Lung (tissue), 12 donors: ENCODE measurements around the gene ZNF414. TPM values are rescaled to one million over a fixed set of nuclear protein-coding genes. Genes with fewer than 3 reads are reported as not detected.

Source experiments
- ATAC-seq: fragments of 200-7000 bp; cut with Tn5 transposase; one replicate; pipeline ENCODE4 v1.9.1; 2020; ENCODE audit warnings: moderate number of reproducible peaks; ENCODE audit not compliant: insufficient read depth, low FRiP score
- DNase-seq, 3 donors: peaks; one replicate each; pipeline ENCODE4 v3.0.0-alpha.2; 2013 to 2017
- H3K27ac ChIP-seq, 2 donors: one replicate each; pipeline ENCODE4 v1.5.1; 2013; ENCODE audit warnings: mild to moderate bottlenecking in 2 of 2, moderate library complexity in 2 of 2, control low read depth in 1 of 2, inconsistent platforms in 1 of 2, low read depth in 1 of 2, low read length in 1 of 2
- H3K27me3 ChIP-seq, 3 donors: one replicate each; pipeline ENCODE4 v1.5.1; 2013; ENCODE audit warnings: low read length in 2 of 3; ENCODE audit not compliant: control insufficient read depth in 3 of 3, insufficient read depth in 3 of 3
- H3K36me3 ChIP-seq, 4 donors: one replicate each; pipeline ENCODE4 v1.5.1; 2013; ENCODE audit warnings: low read length in 4 of 4, mild to moderate bottlenecking in 1 of 4, moderate library complexity in 1 of 4; ENCODE audit not compliant: control insufficient read depth in 4 of 4, insufficient read depth in 4 of 4
- H3K4me1 ChIP-seq, 5 donors: one replicate each; pipeline ENCODE4 v1.5.1; 2013; ENCODE audit warnings: low read length in 5 of 5, mild to moderate bottlenecking in 2 of 5, moderate library complexity in 1 of 5; ENCODE audit not compliant: control insufficient read depth in 5 of 5, insufficient read depth in 5 of 5
- H3K4me3 ChIP-seq: one replicate; pipeline ENCODE4 v1.5.1; 2013; ENCODE audit warnings: mild to moderate bottlenecking, control low read depth, moderate library complexity
- H3K9ac ChIP-seq, 2 donors: one replicate each; pipeline ENCODE4 v1.5.1; 2013; ENCODE audit warnings: low read length in 2 of 2, control low read depth in 1 of 2; ENCODE audit not compliant: insufficient read depth in 1 of 2
- H3K9me3 ChIP-seq, 4 donors: one replicate each; pipeline ENCODE4 v1.5.1; 2013; ENCODE audit warnings: low read length in 3 of 4, mild to moderate bottlenecking in 1 of 4, moderate library complexity in 1 of 4; ENCODE audit not compliant: control insufficient read depth in 4 of 4, insufficient read depth in 3 of 4
- WGBS, 2 donors: extraction: QIAGEN DNeasy Blood & Tissue Kit; methylation state at CpG; one replicate each; pipeline ENCODE4 v1.1.7; 2013; 5-methylcytosine and 5-hydroxymethylcytosine counted together
- polyA plus RNA-seq, 2 donors: library from polyadenylated mRNA; stranded (reverse); fragments of 200-250 nt; gene quantifications; one replicate each; pipeline ENCODE4 v1.2.1, GENCODE V29; 2013
- total RNA-seq, 2 donors: library from RNA; depleted of rRNA in 1 of 2; stranded (reverse); fragments of >200 nt in 1 of 2; gene quantifications; one replicate each; pipeline ENCODE4 v1.2.1, GENCODE V29; 2014 to 2021
- TF ChIP-seq, protein P1 (sequence below): IDR thresholded peaks from 2 replicates; pipeline ENCODE4 v1.5.1; 2012; ENCODE audit warnings: mild to moderate bottlenecking; ENCODE audit errors: control extremely low read depth, extremely low read depth
- donor health status: control.
- donor health status: control.
- donor health status: Bipolar disorder and iron deficiency.
- donor health status: healthy.
- donor health status: DM: yes; HTN: yes; CAD: no.

ZNF414 gene
- total and polyA plus RNA-seq, 4 donors, result 17.7 to 35.7 (median 29.5) TPM

DNA sequence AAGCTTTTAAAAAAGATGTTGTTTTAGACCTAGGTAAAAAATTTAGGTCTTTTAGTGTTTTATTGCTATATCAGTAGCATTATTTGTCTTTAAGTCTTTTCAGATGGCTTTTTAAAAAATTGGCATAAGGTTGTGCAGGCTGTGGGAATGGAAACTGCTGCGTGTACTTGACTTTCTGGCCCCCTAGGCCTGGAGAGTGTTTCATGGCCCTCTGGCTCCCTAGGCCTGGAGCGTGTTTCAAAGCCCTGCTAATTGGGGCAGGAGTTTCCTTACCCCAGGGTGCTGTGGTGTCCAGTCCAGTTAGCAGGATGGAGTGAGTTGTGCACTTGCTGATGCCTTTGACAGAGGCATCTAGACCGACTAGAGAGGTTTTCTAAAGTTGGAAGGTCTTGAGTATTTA lies 35.4 kb downstream of the ZNF414 start:
- no peak for DNase-seq
- TF ChIP-seq, protein P1, sequence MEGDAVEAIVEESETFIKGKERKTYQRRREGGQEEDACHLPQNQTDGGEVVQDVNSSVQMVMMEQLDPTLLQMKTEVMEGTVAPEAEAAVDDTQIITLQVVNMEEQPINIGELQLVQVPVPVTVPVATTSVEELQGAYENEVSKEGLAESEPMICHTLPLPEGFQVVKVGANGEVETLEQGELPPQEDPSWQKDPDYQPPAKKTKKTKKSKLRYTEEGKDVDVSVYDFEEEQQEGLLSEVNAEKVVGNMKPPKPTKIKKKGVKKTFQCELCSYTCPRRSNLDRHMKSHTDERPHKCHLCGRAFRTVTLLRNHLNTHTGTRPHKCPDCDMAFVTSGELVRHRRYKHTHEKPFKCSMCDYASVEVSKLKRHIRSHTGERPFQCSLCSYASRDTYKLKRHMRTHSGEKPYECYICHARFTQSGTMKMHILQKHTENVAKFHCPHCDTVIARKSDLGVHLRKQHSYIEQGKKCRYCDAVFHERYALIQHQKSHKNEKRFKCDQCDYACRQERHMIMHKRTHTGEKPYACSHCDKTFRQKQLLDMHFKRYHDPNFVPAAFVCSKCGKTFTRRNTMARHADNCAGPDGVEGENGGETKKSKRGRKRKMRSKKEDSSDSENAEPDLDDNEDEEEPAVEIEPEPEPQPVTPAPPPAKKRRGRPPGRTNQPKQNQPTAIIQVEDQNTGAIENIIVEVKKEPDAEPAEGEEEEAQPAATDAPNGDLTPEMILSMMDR, result no peak
- no peak for ATAC-seq

DNA sequence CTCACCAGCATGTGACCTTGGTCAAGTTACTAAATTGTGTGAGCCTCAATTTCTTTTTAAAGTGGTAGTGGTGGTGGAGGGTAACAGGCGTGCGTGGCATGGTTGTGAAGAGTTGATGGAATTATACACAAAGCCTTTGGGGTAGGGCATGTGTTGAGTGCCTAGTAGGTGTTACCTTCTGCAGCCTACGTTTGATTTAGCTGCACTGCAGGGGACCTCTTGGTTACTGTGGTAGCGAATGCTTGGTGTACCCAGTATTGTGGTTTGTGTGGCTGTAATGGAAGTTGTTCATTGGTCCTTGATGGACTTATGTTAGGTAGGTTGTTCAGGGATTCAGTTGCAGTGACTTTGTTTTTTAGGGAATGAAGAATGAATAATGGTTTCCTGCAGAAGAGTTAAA lies 36.1 kb downstream of the ZNF414 start:
- WGBS, 2 donors, result 73 to 78% methylated on average over 4 of the region's 4 CpGs
- ATAC-seq (no peak), DNase-seq (no peak)
- Histone ChIP-seq H3K4me3 (no peak overlapping the region), H3K27ac (no peak overlapping the region), H3K36me3 (peaks cover 9 to 59% (median 45%) of the 10 kb centered on the region in 4 donors), H3K4me1 (peaks cover 0 to 8% (median 0%) of the 10 kb centered on the region in 5 donors), H3K27me3 (no peaks in the 10 kb centered on the region), H3K9me3 (no peaks in the 10 kb centered on the region), H3K9ac (peak overlapping the region in 1 of 2 donors; percentile 2)
- TF ChIP-seq, protein P1, result no peak

More for the DNA sequence above, 35.4 kb downstream of the ZNF414 start:
- WGBS, 2 donors, result 64 to 76% methylated on average over 3 of the region's 3 CpGs
- no peak overlapping the region for H3K9ac ChIP-seq
- peaks cover 9 to 61% (median 45%) of the 10 kb centered on the region in 4 donors for H3K36me3 ChIP-seq
- no peaks in the 10 kb centered on the region for H3K9me3 ChIP-seq
- H3K4me3 ChIP-seq, result no peak overlapping the region
- H3K27ac ChIP-seq, result no peak overlapping the region
- H3K4me1 ChIP-seq, result peaks cover 0 to 8% (median 0%) of the 10 kb centered on the region in 5 donors
- no peaks in the 10 kb centered on the region for H3K27me3 ChIP-seq

DNA sequence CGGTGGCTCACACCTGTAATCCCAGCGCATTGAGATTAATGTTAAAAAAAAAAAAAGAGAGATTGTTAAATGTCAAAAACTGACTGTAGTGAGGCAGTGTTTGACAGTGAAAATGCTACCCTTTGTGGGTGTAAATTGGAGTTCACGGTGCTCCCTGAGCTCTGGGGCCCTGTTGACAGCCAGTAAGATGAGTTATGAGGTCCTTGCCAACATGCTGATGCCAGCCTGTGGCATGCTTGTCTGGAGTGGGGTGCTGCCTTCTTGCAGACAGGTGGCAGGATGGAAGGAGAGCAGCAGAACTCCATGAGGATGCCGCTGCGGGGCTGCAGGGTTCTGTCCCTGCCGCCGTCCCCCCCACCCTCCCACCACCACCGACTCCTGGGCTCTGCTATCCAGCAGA lies 37.4 kb downstream of the ZNF414 start:
- no peak overlapping the region for H3K4me3 ChIP-seq
- H3K27me3 ChIP-seq, result no peaks in the 10 kb centered on the region
- DNase-seq, result no peak
- TF ChIP-seq, protein P1, result no peak
- H3K9ac ChIP-seq, result no peak overlapping the region
- H3K36me3 ChIP-seq, result peaks cover 9 to 57% (median 45%) of the 10 kb centered on the region in 4 donors
- peaks cover 0 to 8% (median 0%) of the 10 kb centered on the region in 5 donors for H3K4me1 ChIP-seq
- no peak for ATAC-seq
- 86 to 87% methylated on average over 8 of the region's 8 CpGs for WGBS, 2 donors
- no peak overlapping the region for H3K27ac ChIP-seq
- H3K9me3 ChIP-seq, result no peaks in the 10 kb centered on the region

DNA sequence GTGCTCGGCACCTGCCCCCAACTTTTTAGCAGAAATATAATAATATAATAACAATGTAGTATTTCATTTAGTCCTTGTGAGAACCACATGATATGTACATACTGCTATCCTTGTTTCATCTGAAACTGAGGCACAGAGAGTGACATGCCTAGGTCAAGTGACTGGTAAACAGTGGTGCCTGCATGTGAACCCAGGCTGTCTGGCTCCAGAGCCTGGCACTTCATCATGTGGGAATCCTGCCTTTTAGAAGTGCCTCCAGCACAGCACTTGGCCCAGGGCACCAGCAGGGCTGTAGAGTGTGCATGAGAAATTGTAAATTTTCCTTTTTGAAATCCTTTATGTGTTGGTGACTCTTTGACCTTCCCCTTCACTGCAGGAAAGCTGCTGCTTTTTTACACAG lies 39.0 kb downstream of the ZNF414 start:
- Histone ChIP-seq H3K27ac (no peak overlapping the region), H3K4me1 (peaks cover 0 to 5% (median 0%) of the 10 kb centered on the region in 5 donors), H3K36me3 (peaks cover 19 to 54% (median 48%) of the 10 kb centered on the region in 4 donors), H3K9ac (no peak overlapping the region), H3K9me3 (no peaks in the 10 kb centered on the region), H3K27me3 (no peaks in the 10 kb centered on the region), H3K4me3 (no peak overlapping the region)
- DNase-seq, result no peak
- 96 to 97% methylated on average over 1 of the region's 1 CpG for WGBS, 2 donors
- TF ChIP-seq, protein P1, result no peak
- no peak for ATAC-seq
